Common myeloid progenitor, CD34-positive (primary cell): ENCODE data around the gene ZBTB7C.

ENCODE experiments used
- CTCF ChIA-PET: fragments of 350-600 bp; sonication (Branson Sonifier 250); formaldehyde crosslinking; loops from one replicate; lab custom pipeline; 2021; ENCODE audit warnings: antibody characterized with exemption; lab: Charles Lee
- POLR2A ChIA-PET: fragments of 350-600 bp; sonication (Branson Sonifier 250); formaldehyde crosslinking; loops from one replicate; lab custom pipeline; 2021; ENCODE audit warnings: antibody characterized with exemption; lab: Charles Lee
- DNase-seq, 3 donors: peaks; one replicate each; pipeline versions ENCODE4 v3.0.0 to v3.0.0-alpha.2; 2013
- H3K27ac ChIP-seq, 2 experiments: 1 replicate in 1 of 2; 2 replicates in 1 of 2; pipeline ENCODE4 v1.7.0; 2013; ENCODE audit warnings: inconsistent platforms in 2 of 2, low read length in 2 of 2, mild to moderate bottlenecking in 2 of 2, low read depth in 1 of 2, moderate library complexity in 1 of 2; ENCODE audit not compliant: severe bottlenecking in 2 of 2, insufficient read depth in 1 of 2, poor library complexity in 1 of 2
- H3K27me3 ChIP-seq, 5 experiments: replicated peaks in 2 of 5; 1 replicate in 3 of 5; 2 replicates in 2 of 5; pipeline versions ENCODE4 v1.6.1 to v1.7.0; 2013; ENCODE audit warnings: low read length in 4 of 5, mild to moderate bottlenecking in 2 of 5, moderate library complexity in 2 of 5, inconsistent platforms in 1 of 5; ENCODE audit not compliant: insufficient read depth in 5 of 5, control insufficient read depth in 4 of 5
- H3K36me3 ChIP-seq, 4 experiments: 1 replicate in 2 of 4; 2 replicates in 2 of 4; pipeline versions ENCODE4 v1.6.1 to v1.7.0; 2013; ENCODE audit warnings: low read length in 3 of 4, control low read depth in 1 of 4, mild to moderate bottlenecking in 1 of 4; ENCODE audit not compliant: control insufficient read depth in 4 of 4, insufficient read depth in 4 of 4
- H3K4me1 ChIP-seq, 4 experiments: 1 replicate in 3 of 4; 2 replicates in 1 of 4; pipeline versions ENCODE4 v1.6.1 to v1.7.1; 2013; ENCODE audit warnings: low read length in 3 of 4, mild to moderate bottlenecking in 3 of 4, control low read depth in 1 of 4, inconsistent platforms in 1 of 4, moderate library complexity in 1 of 4; ENCODE audit not compliant: control insufficient read depth in 4 of 4, insufficient read depth in 4 of 4; ENCODE audit errors: control extremely low read depth in 1 of 4
- H3K4me3 ChIP-seq, 7 experiments: 1 replicate in 4 of 7; 2 replicates in 3 of 7; pipeline versions ENCODE4 v1.5.1 to v1.7.0; 2013; ENCODE audit warnings: mild to moderate bottlenecking in 7 of 7, low read length in 6 of 7, moderate library complexity in 6 of 7, inconsistent platforms in 2 of 7, low read depth in 2 of 7, control low read depth in 1 of 7; ENCODE audit not compliant: insufficient read depth in 4 of 7, control insufficient read depth in 1 of 7; ENCODE audit errors: extremely low read depth in 1 of 7
- H3K9me3 ChIP-seq, 5 experiments: 1 replicate in 4 of 5; 2 replicates in 1 of 5; pipeline versions ENCODE4 v1.6.1 to v1.7.1; 2013; ENCODE audit warnings: low read length in 4 of 5, mild to moderate bottlenecking in 2 of 5, inconsistent platforms in 1 of 5, low read depth in 1 of 5, moderate library complexity in 1 of 5; ENCODE audit not compliant: control insufficient read depth in 4 of 5, insufficient read depth in 2 of 5; ENCODE audit errors: control extremely low read depth in 1 of 5
- whole genome bisulfite sequencing: methylation state at CpG from one replicate; pipeline ENCODE4 v1.1.5; 2013; ENCODE audit not compliant: insufficient coverage; 5-methylcytosine and 5-hydroxymethylcytosine counted together

Gene ZBTB7C

DNA sequence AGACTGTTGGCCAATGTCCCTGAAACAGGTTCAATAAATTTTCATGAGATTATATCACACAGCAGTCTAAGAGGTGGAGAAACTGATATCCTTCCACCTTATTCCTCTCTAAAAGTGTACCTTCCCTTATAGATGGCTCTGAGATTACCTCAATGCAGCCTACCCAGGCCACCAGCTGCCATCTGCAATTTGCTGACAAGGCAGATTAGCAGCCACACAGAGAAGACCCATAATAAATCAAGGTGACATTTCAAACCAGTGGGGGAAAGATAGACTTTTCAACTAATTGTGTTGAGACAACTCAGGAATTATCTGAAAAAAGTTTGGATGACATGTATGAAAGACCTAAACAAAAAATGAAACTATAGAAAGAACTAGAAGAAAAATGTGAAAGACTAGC lies 43.2 kb downstream of the ZBTB7C start:
- H3K27ac ChIP-seq: no peak overlapping the region
- no peak for DNase-seq
- H3K27me3 ChIP-seq: peaks cover 3 to 45% (median 6%) of the 10 kb centered on the region in 5 experiments
- H3K4me3 ChIP-seq: no peak overlapping the region
- CTCF ChIA-PET: no interaction called here
- no peaks in the 10 kb centered on the region for H3K4me1 ChIP-seq
- peaks cover 5 to 16% (median 6%) of the 10 kb centered on the region in 5 experiments for H3K9me3 ChIP-seq
- POLR2A ChIA-PET: no interaction called here
- H3K36me3 ChIP-seq: no peaks in the 10 kb centered on the region

DNA sequence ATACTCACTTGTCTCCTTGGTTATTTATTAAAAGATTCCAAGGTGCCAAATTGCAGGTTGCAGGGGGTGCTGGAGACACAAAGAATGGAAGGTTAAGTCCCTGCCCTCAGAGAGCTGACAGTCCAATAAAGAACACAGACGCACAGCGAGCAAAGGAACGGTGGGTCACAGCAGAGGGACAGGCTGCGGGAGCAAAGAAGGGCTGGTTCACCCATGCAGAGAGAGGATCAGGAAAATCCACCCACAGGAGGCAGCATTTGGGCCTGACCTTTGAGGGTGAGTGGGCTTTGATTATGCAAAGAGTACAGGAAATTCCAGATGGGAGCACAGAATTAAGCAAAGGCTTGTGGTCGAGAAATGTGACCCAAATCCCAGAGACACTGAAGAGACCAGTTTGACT lies 45.0 kb downstream of the ZBTB7C start:
- CTCF ChIA-PET: no interaction called here
- Histone ChIP-seq H3K9me3 (peaks cover 0 to 8% (median 5%) of the 10 kb centered on the region in 5 experiments), H3K4me3 (no peak overlapping the region), H3K36me3 (no peaks in the 10 kb centered on the region), H3K4me1 (no peaks in the 10 kb centered on the region), H3K27ac (no peak overlapping the region), H3K27me3 (peaks cover 3 to 45% (median 8%) of the 10 kb centered on the region in 5 experiments)
- DNase-seq: no peak
- POLR2A ChIA-PET: no interaction called here
- 96% methylated on average over 5 of the region's 5 CpGs for WGBS

DNA sequence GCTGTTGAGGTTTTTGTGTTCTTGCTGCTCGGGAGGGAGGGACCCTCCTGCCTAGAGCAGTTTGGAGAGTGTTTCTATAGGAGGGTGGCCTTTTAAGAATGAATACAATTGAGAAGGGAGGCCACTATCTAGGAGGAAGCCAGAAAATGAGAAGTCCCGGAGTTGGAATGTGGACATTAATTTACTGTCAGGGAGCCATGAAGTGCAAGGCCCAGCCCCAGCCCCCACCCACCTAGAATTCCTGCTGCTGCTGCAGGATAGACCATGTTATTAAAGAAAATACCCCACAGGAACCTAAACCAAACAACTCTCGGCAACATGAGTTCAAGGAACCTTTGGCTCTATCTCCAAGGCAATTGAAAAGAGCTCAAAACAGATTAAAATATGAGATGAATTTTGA lies 46.0 kb downstream of the ZBTB7C start:
- no peak overlapping the region for H3K4me3 ChIP-seq
- H3K9me3 ChIP-seq: peaks cover 0 to 8% (median 5%) of the 10 kb centered on the region in 5 experiments
- 63% methylated on average over 1 of the region's 3 CpGs for WGBS
- DNase-seq: no peak
- H3K36me3 ChIP-seq: no peaks in the 10 kb centered on the region
- ChIA-PET CTCF (interaction anchor here (0.6 kb wide), 1 partner anchor 12 kb away, joined by 3 read pairs; no protein-coding TSS in a partner anchor), POLR2A (no interaction called here)
- no peak overlapping the region for H3K27ac ChIP-seq
- H3K27me3 ChIP-seq: peaks cover 3 to 47% (median 8%) of the 10 kb centered on the region in 5 experiments
- H3K4me1 ChIP-seq: no peaks in the 10 kb centered on the region

DNA sequence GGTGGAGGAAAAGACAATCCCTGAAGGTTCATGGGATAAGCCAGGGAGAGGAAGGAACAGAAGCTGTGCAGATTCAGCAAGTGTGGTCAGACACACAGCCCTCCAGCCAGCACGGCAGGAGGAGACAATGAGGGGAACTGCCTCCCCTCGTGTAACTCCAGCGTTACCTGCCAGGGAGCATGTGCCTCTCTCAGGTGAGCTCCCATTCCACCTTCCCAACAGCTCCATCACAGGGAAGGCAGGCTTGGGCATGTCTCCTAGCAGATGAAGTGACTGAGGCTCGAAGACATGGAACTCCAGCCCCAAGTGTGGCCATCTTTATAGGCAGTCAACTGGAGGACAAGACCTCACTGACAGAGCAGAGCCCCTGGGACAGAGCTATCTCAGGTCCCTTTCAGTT lies 47.4 kb downstream of the ZBTB7C start:
- no peaks in the 10 kb centered on the region for H3K4me1 ChIP-seq
- whole genome bisulfite sequencing: 92% methylated on average over 2 of the region's 4 CpGs
- H3K27me3 ChIP-seq: peaks cover 2 to 47% (median 6%) of the 10 kb centered on the region in 5 experiments
- CTCF ChIA-PET: no interaction called here
- H3K27ac ChIP-seq: no peak overlapping the region
- POLR2A ChIA-PET: interaction anchor here (0.6 kb wide), 1 partner anchor 83 kb away, joined by 5 read pairs; no protein-coding TSS in a partner anchor
- DNase-seq: no peak
- H3K4me3 ChIP-seq: no peak overlapping the region
- H3K36me3 ChIP-seq: no peaks in the 10 kb centered on the region
- H3K9me3 ChIP-seq: peaks cover 0 to 8% (median 5%) of the 10 kb centered on the region in 5 experiments

DNA sequence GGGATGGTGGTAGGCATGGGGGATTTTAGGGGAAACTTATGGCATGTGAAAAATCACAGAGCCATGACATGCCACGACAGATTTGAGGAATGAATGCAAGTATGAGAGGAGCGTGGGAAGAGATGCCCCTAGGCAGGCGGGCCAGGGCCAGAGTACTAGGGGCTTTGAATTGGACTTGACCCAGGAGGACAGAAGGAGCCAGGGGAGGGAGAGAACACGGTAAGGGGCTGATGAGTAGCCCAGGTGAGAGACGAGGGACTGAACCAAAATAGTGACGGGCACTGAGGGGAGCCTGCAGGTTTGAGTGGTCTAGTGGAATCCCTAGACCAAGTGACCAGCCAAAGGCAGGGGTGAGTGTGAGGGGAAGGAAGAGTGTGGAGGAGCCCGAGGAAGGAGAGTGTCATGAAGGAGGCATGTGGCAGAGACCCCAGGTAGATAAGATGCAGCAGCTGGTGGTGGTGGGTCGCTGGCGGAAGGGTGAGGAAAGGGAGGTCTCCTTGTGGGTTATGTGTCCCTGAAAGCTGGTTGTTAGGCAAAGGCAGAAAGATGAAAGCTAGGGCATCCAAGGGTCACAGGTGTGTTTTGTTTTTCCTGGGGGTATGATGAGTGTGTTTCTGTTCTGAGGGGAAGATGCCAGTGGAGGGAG lies 48.7 kb downstream of the ZBTB7C start:
- DNase-seq: no peak
- Histone ChIP-seq H3K27ac (no peak overlapping the region), H3K36me3 (no peaks in the 10 kb centered on the region), H3K9me3 (peaks cover 0 to 8% (median 5%) of the 10 kb centered on the region in 5 experiments), H3K4me1 (no peaks in the 10 kb centered on the region), H3K27me3 (peaks cover 2 to 53% (median 6%) of the 10 kb centered on the region in 5 experiments), H3K4me3 (no peak overlapping the region)
- CTCF ChIA-PET: no interaction called here
- POLR2A ChIA-PET: no interaction called here
- WGBS: 92% methylated on average over 9 of the region's 9 CpGs

DNA sequence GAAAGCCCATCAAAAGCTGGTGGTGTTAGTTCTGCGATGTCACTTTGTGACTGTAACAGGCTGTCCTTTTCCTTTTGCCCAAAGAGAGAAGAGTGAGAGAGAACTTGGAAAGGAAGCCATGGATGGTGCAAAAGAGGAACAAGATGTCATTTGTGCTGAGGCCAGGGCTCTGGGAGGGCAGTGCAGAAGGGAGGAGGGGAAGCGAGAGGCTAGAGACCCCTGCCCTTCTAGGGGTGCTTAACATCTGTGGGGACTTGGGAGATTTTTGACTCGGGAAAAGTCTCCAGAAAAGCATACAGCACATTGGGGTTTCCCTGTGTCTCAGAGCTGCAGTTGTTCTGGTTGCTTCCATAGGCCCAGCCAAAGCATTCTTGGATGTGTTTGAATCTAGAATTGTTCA lies 49.6 kb downstream of the ZBTB7C start:
- WGBS: 90% methylated on average over 3 of the region's 3 CpGs
- CTCF ChIA-PET: no interaction called here
- Histone ChIP-seq H3K36me3 (no peaks in the 10 kb centered on the region), H3K27me3 (peaks cover 0 to 58% (median 10%) of the 10 kb centered on the region in 5 experiments), H3K27ac (no peak overlapping the region), H3K4me1 (no peaks in the 10 kb centered on the region), H3K9me3 (peaks cover 0 to under 1% (median 0%) of the 10 kb centered on the region in 5 experiments), H3K4me3 (no peak overlapping the region)
- POLR2A ChIA-PET: no interaction called here
- DNase-seq: no peak

DNA sequence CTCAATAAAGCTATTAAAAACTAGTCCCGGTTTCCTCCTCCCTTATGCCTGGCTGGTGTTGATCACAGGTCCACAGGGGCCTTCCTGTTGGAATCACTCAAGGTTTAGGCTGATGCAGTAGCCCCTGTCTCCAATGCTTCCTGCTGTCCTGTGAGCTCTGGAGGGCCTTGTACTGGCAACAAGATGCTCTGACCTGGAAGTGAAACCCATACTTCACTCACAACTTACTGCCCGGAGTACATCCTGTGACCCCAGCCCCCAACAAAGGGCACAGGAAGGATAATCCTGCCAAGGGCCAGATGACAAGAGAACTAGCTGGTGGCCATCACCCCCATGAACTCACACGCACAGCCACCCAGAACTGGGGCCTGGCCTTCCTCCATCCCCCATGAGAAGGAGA lies 50.3 kb downstream of the ZBTB7C start:
- CTCF ChIA-PET: no interaction called here
- no peak overlapping the region for H3K27ac ChIP-seq
- POLR2A ChIA-PET: no interaction called here
- no peaks in the 10 kb centered on the region for H3K4me1 ChIP-seq
- no peaks in the 10 kb centered on the region for H3K36me3 ChIP-seq
- H3K27me3 ChIP-seq: peaks cover 0 to 60% (median 10%) of the 10 kb centered on the region in 5 experiments
- 85% methylated on average over 2 of the region's 3 CpGs for WGBS
- H3K4me3 ChIP-seq: no peak overlapping the region
- DNase-seq: no peak
- H3K9me3 ChIP-seq: no peaks in the 10 kb centered on the region
